NCI-H2107 treated with DMSO at 0.1 percent for 48 hours (cell line): ENCODE measurements around the gene TNK1.

Source experiments
- DNase-seq: peaks from one replicate; lab custom pipeline; 2025; ENCODE audit not compliant: unreplicated experiment; lab: John Stamatoyannopoulos, UW

TNK1 gene

GRCh38 chr17:7408863-7409262 lies 28.0 kb downstream of the TNK1 start:
- no peak for DNase-seq

GRCh38 chr17:7409716-7410115 lies 28.8 kb downstream of the TNK1 start:
- no peak for DNase-seq

GRCh38 chr17:7410634-7411426 lies 29.9 kb downstream of the TNK1 start:
- DNase-seq: no peak

- no peak for DNase-seq
Observed at GRCh38 chr17:7411427-7411750, 30.5 kb downstream of the TNK1 start.

- DNase-seq: no peak
Observed at GRCh38 chr17:7413346-7413985, 32.6 kb downstream of the TNK1 start.

GRCh38 chr17:7414837-7415236 lies 33.9 kb downstream of the TNK1 start:
- no peak for DNase-seq

GRCh38 chr17:7415784-7416183 lies 34.9 kb downstream of the TNK1 start:
- DNase-seq: no peak

GRCh38 chr17:7416323-7416722 lies 35.4 kb downstream of the TNK1 start:
- no peak for DNase-seq

- DNase-seq: no peak
Observed at GRCh38 chr17:7417056-7417655, 36.3 kb downstream of the TNK1 start.

GRCh38 chr17:7418472-7419152 lies 37.7 kb downstream of the TNK1 start:
- DNase-seq: no peak

GRCh38 chr17:7419819-7420610 lies 39.1 kb downstream of the TNK1 start, which contains the start of gene SPEM1:
Gene SPEM1 (plus strand): TSS chr17:7420324. CDS start chr17:7420385, 61 bp downstream.
- DNase-seq: no peak

GRCh38 chr17:7421186-7421585 lies 40.3 kb downstream of the TNK1 start:
- DNase-seq: no peak

- DNase-seq: no peak
Observed at GRCh38 chr17:7423679-7424078, 42.8 kb downstream of the TNK1 start.

- no peak for DNase-seq
Observed at GRCh38 chr17:7425316-7425715, 44.4 kb downstream of the TNK1 start, which contains the start of gene SPEM2. Gene SPEM2 (plus strand): TSS chr17:7425616. CDS start chr17:7425689, 73 bp downstream.

GRCh38 chr17:7425756-7426155 lies 44.9 kb downstream of the TNK1 start:
- DNase-seq: no peak

GRCh38 chr17:7426203-7426863 lies 45.4 kb downstream of the TNK1 start:
- DNase-seq: no peak

- DNase-seq: no peak
Observed at GRCh38 chr17:7426896-7427489, 46.1 kb downstream of the TNK1 start.

GRCh38 chr17:7427549-7427948 lies 46.7 kb downstream of the TNK1 start:
- DNase-seq: no peak

GRCh38 chr17:7428557-7428956 lies 47.7 kb downstream of the TNK1 start, which contains the start of gene SPEM3:
Gene SPEM3 (plus strand): TSS chr17:7428857. CDS start chr17:7428903, 46 bp downstream.
- no peak for DNase-seq

- DNase-seq: no peak
Observed at GRCh38 chr17:7429722-7430121, 48.8 kb downstream of the TNK1 start.
